Measurements from ENCODE around the gene COL27A1. TPM values are rescaled to one million over a fixed set of nuclear protein-coding genes. Genes with fewer than 3 reads are reported as not detected.

Gene COL27A1
- total RNA-seq, 1 donor from 2014 or later: 31.1 TPM

- no peak for DNase-seq
Observed at GRCh38 chr9:114168281-114169028, 13.1 kb downstream of the COL27A1 start.

- peak; percentile 69 for DNase-seq
Observed at GRCh38 chr9:114169029-114169951, 14.0 kb downstream of the COL27A1 start.

- peak; percentile 95 for DNase-seq
Observed at GRCh38 chr9:114169952-114170770, 14.8 kb downstream of the COL27A1 start.

GRCh38 chr9:114170771-114171461 is 15.6 kb downstream of the COL27A1 start:
- DNase-seq: peak; percentile 73

GRCh38 chr9:114171500-114171899 is 16.2 kb downstream of the COL27A1 start:
- no peak for DNase-seq

- peak; percentile 67 for DNase-seq
Observed at GRCh38 chr9:114172981-114173833, 17.9 kb downstream of the COL27A1 start.

GRCh38 chr9:114174557-114174875 is 19.2 kb downstream of the COL27A1 start:
- DNase-seq: no peak

GRCh38 chr9:114174876-114175771 is 19.8 kb downstream of the COL27A1 start:
- peak; percentile 77 for DNase-seq

GRCh38 chr9:114176624-114177291 is 21.4 kb downstream of the COL27A1 start:
- DNase-seq: no peak

GRCh38 chr9:114177423-114178064 is 22.2 kb downstream of the COL27A1 start:
- no peak for DNase-seq

GRCh38 chr9:114178076-114178475 is 22.7 kb downstream of the COL27A1 start:
- DNase-seq: no peak

- no peak for DNase-seq
Observed at GRCh38 chr9:114178756-114179450, 23.6 kb downstream of the COL27A1 start.

- no peak for DNase-seq
Observed at GRCh38 chr9:114179516-114179915, 24.2 kb downstream of the COL27A1 start.

- DNase-seq: no peak
Observed at GRCh38 chr9:114180696-114181606, 25.6 kb downstream of the COL27A1 start.

GRCh38 chr9:114181607-114182409 is 26.5 kb downstream of the COL27A1 start:
- no peak for DNase-seq

- no peak for DNase-seq
Observed at GRCh38 chr9:114183006-114183405, 27.7 kb downstream of the COL27A1 start.

All from skin of body (tissue), 2 donors.